ENCODE data around the gene NELFB. TPM values are rescaled to one million over a fixed set of nuclear protein-coding genes. Genes with fewer than 3 reads are reported as not detected.

NELFB gene
- polyA plus RNA-seq, 1 donor (not counting 4 experiments of a cell fraction or from before 2014, with no cell fraction given): 25.1 TPM

GRCh38 chr9:137315581-137316011, 60.5 kb downstream of the NELFB start:
- Histone ChIP-seq H3K27ac (ENCODE audit: control insufficient read depth, insufficient read depth, low read length) (no peak overlapping the region), H3K27me3 (ENCODE audit: control insufficient read depth, extremely low read depth, insufficient read depth, low read length) (peaks cover 21% of the 10 kb centered on the region), H3K79me2 (ENCODE audit: control insufficient read depth, insufficient read depth, low read length) (no peaks in the 10 kb centered on the region), H3K4me3 (ENCODE audit: control insufficient read depth in 2 of 3, extremely low read depth in 1 of 3, insufficient read depth in 2 of 3, low read depth in 1 of 3, low read length in 3 of 3) (no peak overlapping the region), H3K36me3 (ENCODE audit: control insufficient read depth in 2 of 2, extremely low read depth in 1 of 2, insufficient read depth in 2 of 2, low read length in 2 of 2) (no peaks in the 10 kb centered on the region), H3K4me1 (ENCODE audit: control insufficient read depth, extremely low read depth, insufficient read depth, low read length) (peaks cover 17% of the 10 kb centered on the region), H3K9me1 (ENCODE audit: control insufficient read depth, extremely low read depth, insufficient read depth, low read length) (no peaks in the 10 kb centered on the region), H2AFZ (ENCODE audit: control insufficient read depth, low read length) (no peak overlapping the region), H3K9me3 (ENCODE audit: control insufficient read depth, low read depth, low read length) (no peaks in the 10 kb centered on the region), H3K9ac (ENCODE audit: control insufficient read depth, extremely low read depth, insufficient read depth, low read length) (no peak overlapping the region), H3K4me2 (ENCODE audit: control insufficient read depth, extremely low read depth, insufficient read depth, low read depth, low read length) (no peak overlapping the region), H4K20me1 (ENCODE audit: control insufficient read depth, extremely low read depth, insufficient read depth, low read length) (no peaks in the 10 kb centered on the region)
- DNase-seq (ENCODE audit: low read depth, low spot score): no peak
- FAIRE-seq: no peak
- TF ChIP-seq EZH2 (IDR thresholded peaks at IDR 0.05; ENCODE audit: low read length) (no peak), CTCF (optimal IDR thresholded peaks at IDR 0.05 in 1 of 3, IDR thresholded peaks at IDR 0.05 in 1 of 3, conservative IDR thresholded peaks at IDR 0.05 in 1 of 3; ENCODE audit: extremely low read depth in 1 of 3, insufficient read depth in 2 of 3, low read length in 3 of 3) (no peak)
- dilution Hi-C loops (cut with MboI; ENCODE audit: extremely low pct_ligation_motif_present, low sequenced_read_pairs): no loop called here

GRCh38 chr9:137316012-137316981, 61.2 kb downstream of the NELFB start:
- H3K36me3 ChIP-seq (ENCODE audit: control insufficient read depth in 2 of 2, extremely low read depth in 1 of 2, insufficient read depth in 2 of 2, low read length in 2 of 2): no peaks in the 10 kb centered on the region
- no peaks in the 10 kb centered on the region for H3K9me1 ChIP-seq (ENCODE audit: control insufficient read depth, extremely low read depth, insufficient read depth, low read length)
- H3K27me3 ChIP-seq (ENCODE audit: control insufficient read depth, extremely low read depth, insufficient read depth, low read length): peaks cover 21% of the 10 kb centered on the region
- H3K4me1 ChIP-seq (ENCODE audit: control insufficient read depth, extremely low read depth, insufficient read depth, low read length): peaks cover 10% of the 10 kb centered on the region
- H3K27ac ChIP-seq (ENCODE audit: control insufficient read depth, insufficient read depth, low read length): no peak overlapping the region
- TF ChIP-seq CTCF (optimal IDR thresholded peaks at IDR 0.05 in 1 of 3, IDR thresholded peaks at IDR 0.05 in 1 of 3, conservative IDR thresholded peaks at IDR 0.05 in 1 of 3; ENCODE audit: extremely low read depth in 1 of 3, insufficient read depth in 2 of 3, low read length in 3 of 3) (no peak), EZH2 (IDR thresholded peaks at IDR 0.05; ENCODE audit: low read length) (no peak)
- H3K4me2 ChIP-seq (ENCODE audit: control insufficient read depth, extremely low read depth, insufficient read depth, low read depth, low read length): no peak overlapping the region
- no peaks in the 10 kb centered on the region for H4K20me1 ChIP-seq (ENCODE audit: control insufficient read depth, extremely low read depth, insufficient read depth, low read length)
- H3K79me2 ChIP-seq (ENCODE audit: control insufficient read depth, insufficient read depth, low read length): no peaks in the 10 kb centered on the region
- no peaks in the 10 kb centered on the region for H3K9me3 ChIP-seq (ENCODE audit: control insufficient read depth, low read depth, low read length)
- H3K9ac ChIP-seq (ENCODE audit: control insufficient read depth, extremely low read depth, insufficient read depth, low read length): no peak overlapping the region
- H3K4me3 ChIP-seq (ENCODE audit: control insufficient read depth in 2 of 3, extremely low read depth in 1 of 3, insufficient read depth in 2 of 3, low read depth in 1 of 3, low read length in 3 of 3): no peak overlapping the region
- FAIRE-seq (no peak), DNase-seq (ENCODE audit: low read depth, low spot score) (no peak)
- dilution Hi-C loops (cut with MboI; ENCODE audit: extremely low pct_ligation_motif_present, low sequenced_read_pairs): no loop called here
- H2AFZ ChIP-seq (ENCODE audit: control insufficient read depth, low read length): no peak overlapping the region
